CD14-positive monocyte (primary cell): Measurements from ENCODE around the gene EPOP. TPM values are rescaled to one million over a fixed set of nuclear protein-coding genes. Genes with fewer than 3 reads are reported as not detected.
A peak's percentile ranks its signal among the peaks of the same experiment; 100 is the strongest.

Source experiments
- DNase-seq, 3 donors: peaks; one replicate each; pipeline ENCODE4 v3.0.0-alpha.2; 2011 to 2022
- H2AFZ ChIP-seq: 2 replicates; pipeline ENCODE4 v1.6.0; 2012; ENCODE audit warnings: mild to moderate bottlenecking, low read depth, low read length, inconsistent platforms; ENCODE audit not compliant: insufficient read depth, poor library complexity, severe bottlenecking
- H3K27ac ChIP-seq, 2 donors: 1 replicate in 1 of 2; 2 replicates in 1 of 2; pipeline ENCODE4 v1.5.1; 2012 to 2013; ENCODE audit warnings: low read length in 2 of 2, control low read depth in 1 of 2, inconsistent platforms in 1 of 2, low read depth in 1 of 2, mild to moderate bottlenecking in 1 of 2
- H3K27me3 ChIP-seq, 2 donors: one replicate each; pipeline versions ENCODE4 v1.6.0 to v1.6.1; 2011 to 2013; ENCODE audit warnings: low read length in 2 of 2; ENCODE audit not compliant: control insufficient read depth in 2 of 2, insufficient read depth in 2 of 2
- H3K36me3 ChIP-seq, 2 donors: replicated peaks in 1 of 2; 1 replicate in 1 of 2; 2 replicates in 1 of 2; pipeline versions ENCODE4 v1.5.1 to v1.6.1; 2012 to 2013; ENCODE audit warnings: low read length in 2 of 2, control low read depth in 1 of 2, inconsistent platforms in 1 of 2, mild to moderate bottlenecking in 1 of 2; ENCODE audit not compliant: insufficient read depth in 2 of 2, control insufficient read depth in 1 of 2
- H3K4me1 ChIP-seq, 2 donors: 1 replicate in 1 of 2; 2 replicates in 1 of 2; pipeline versions ENCODE4 v1.5.1 to v1.6.1; 2012 to 2013; ENCODE audit warnings: low read length in 2 of 2, control low read depth in 1 of 2, inconsistent platforms in 1 of 2, mild to moderate bottlenecking in 1 of 2, moderate library complexity in 1 of 2; ENCODE audit not compliant: insufficient read depth in 2 of 2, control insufficient read depth in 1 of 2
- H3K4me2 ChIP-seq: replicated peaks from 2 replicates; pipeline ENCODE3; 2012; ENCODE audit warnings: low read length, moderate library complexity, mild to moderate bottlenecking; ENCODE audit not compliant: poor library complexity, severe bottlenecking; ENCODE audit errors: extremely low read depth
- H3K4me3 ChIP-seq, 3 experiments: fragments of 200-600 bp in 1 of 3; sonication (generic) in 1 of 3; replicated peaks in 1 of 3; 1 replicate in 2 of 3; 2 replicates in 1 of 3; pipeline ENCODE4 v1.5.1; 2011 to 2013; ENCODE audit warnings: low read length in 3 of 3, mild to moderate bottlenecking in 3 of 3, control low read depth in 2 of 3, low read depth in 2 of 3, inconsistent platforms in 1 of 3, moderate library complexity in 1 of 3
- H3K79me2 ChIP-seq: 2 replicates; pipeline ENCODE4 v1.6.0; 2012; ENCODE audit warnings: mild to moderate bottlenecking, control low read depth, inconsistent platforms, low read length, moderate library complexity; ENCODE audit not compliant: insufficient read depth
- H3K9ac ChIP-seq: 2 replicates; pipeline ENCODE4 v1.6.0; 2017; ENCODE audit warnings: low read length, mild to moderate bottlenecking; ENCODE audit not compliant: insufficient read depth, poor library complexity, severe bottlenecking
- H3K9me3 ChIP-seq, 2 donors: replicated peaks in 1 of 2; 1 replicate in 1 of 2; 2 replicates in 1 of 2; pipeline versions ENCODE4 v1.5.1 to v1.6.1; 2012 to 2013; ENCODE audit warnings: low read length in 2 of 2, control low read depth in 1 of 2; ENCODE audit not compliant: control insufficient read depth in 1 of 2, insufficient read depth in 1 of 2
- H4K20me1 ChIP-seq: 2 replicates; pipeline ENCODE4 v1.6.0; 2012; ENCODE audit warnings: mild to moderate bottlenecking, low read length, control low read depth, moderate library complexity; ENCODE audit not compliant: insufficient read depth
- H3K27ac Mint-ChIP-seq, 7 donors: one replicate each; pipeline ENCODE4 v1.8.0; 2020; ENCODE audit warnings: mild to moderate bottlenecking in 7 of 7, mixed read lengths in 7 of 7, moderate library complexity in 6 of 7, inconsistent platforms in 2 of 7
- H3K27me3 Mint-ChIP-seq, 3 donors: one replicate each; pipeline ENCODE4 v1.8.0; 2021 to 2022; ENCODE audit warnings: low read depth in 3 of 3, mild to moderate bottlenecking in 3 of 3, mixed read lengths in 3 of 3, moderate library complexity in 3 of 3, inconsistent platforms in 1 of 3
- H3K36me3 Mint-ChIP-seq, 2 donors: one replicate each; pipeline ENCODE4 v1.8.0; 2020; ENCODE audit warnings: mixed read lengths in 2 of 2, inconsistent platforms in 1 of 2, mild to moderate bottlenecking in 1 of 2
- H3K4me1 Mint-ChIP-seq: one replicate; pipeline ENCODE4 v1.8.0; 2020; ENCODE audit warnings: mild to moderate bottlenecking, mixed read lengths
- H3K4me3 Mint-ChIP-seq, 2 donors: one replicate each; pipeline ENCODE4 v1.8.0; 2020; ENCODE audit warnings: mild to moderate bottlenecking in 2 of 2, mixed read lengths in 2 of 2, moderate library complexity in 1 of 2
- H3K9me3 Mint-ChIP-seq, 7 donors: one replicate each; pipeline ENCODE4 v1.8.0; 2020 to 2022; ENCODE audit warnings: mixed read lengths in 7 of 7, mild to moderate bottlenecking in 6 of 7, moderate library complexity in 6 of 7, inconsistent platforms in 2 of 7
- CTCF ChIP-seq: fragments of 200-600 bp; IDR thresholded peaks from one replicate; pipeline ENCODE4 v1.8.0; 2022; ENCODE audit warnings: antibody characterized with exemption, mild to moderate bottlenecking
- WGBS: methylation state at CpG from one replicate; pipeline ENCODE4 v1.1.5; 2013; ENCODE audit warnings: missing lambda C conversion rate; ENCODE audit not compliant: insufficient coverage; 5-methylcytosine and 5-hydroxymethylcytosine counted together
- intact Hi-C, 2 donors: fragments of 100-400 bp; cut with micrococcal nuclease; formaldehyde crosslinking; loops; one replicate each; pipeline versions ENCODE4 v1.15.0 to v1.15.1; 2023
- polyA plus RNA-seq, 3 donors: library from polyadenylated mRNA; depleted of rRNA in 1 of 3; unstranded in 2 of 3; stranded (reverse) in 1 of 3; fragments of 300-500 nt in 2 of 3; fragments of >200 nt in 1 of 3; fragmentation: Illumina TruSeq in 2 of 3; gene quantifications; 1 replicate in 2 of 3; 2 replicates in 1 of 3; pipeline ENCODE4 v1.2.3, GENCODE V29; 2012 to 2021

Gene EPOP
- polyA plus RNA-seq, 3 donors, result 0.63 TPM; not detected in 2

- TF ChIP-seq CTCF, result no peak
- Histone ChIP-seq H4K20me1 (no peaks in the 10 kb centered on the region), H3K9ac (no peak overlapping the region), H3K4me2 (no peak overlapping the region), H3K79me2 (no peaks in the 10 kb centered on the region), H3K9me3 (no peaks in the 10 kb centered on the region), H2AFZ (no peak overlapping the region), H3K4me1 (peaks cover 7 to 9% of the 10 kb centered on the region in 2 donors), H3K27me3 (no peaks in the 10 kb centered on the region), H3K36me3 (no peaks in the 10 kb centered on the region), H3K4me3 (no peak overlapping the region), H3K27ac (no peak overlapping the region)
- intact Hi-C loops, result no loop called here
- DNase-seq, result no peak
- 80% methylated on average over 1 of the region's 4 CpGs for WGBS
- Mint-ChIP-seq H3K27me3 (peaks cover 1 to 6% (median 4%) of the 10 kb centered on the region in 3 donors), H3K4me1 (peaks cover 9% of the 10 kb centered on the region), H3K27ac (no peak overlapping the region), H3K36me3 (peaks cover 0 to 2% of the 10 kb centered on the region in 2 donors), H3K9me3 (peaks cover 0 to 2% (median 0%) of the 10 kb centered on the region in 7 donors), H3K4me3 (no peak overlapping the region)
These were observed 15.6 kb upstream of the EPOP start for GRCh38 chr17:38690386-38690785.

- H3K9me3 ChIP-seq, result no peaks in the 10 kb centered on the region
- H3K4me2 ChIP-seq, result no peak overlapping the region
- TF ChIP-seq CTCF, result no peak
- peaks cover 0 to 2% (median 0%) of the 10 kb centered on the region in 7 donors for H3K9me3 Mint-ChIP-seq
- WGBS, result 94% methylated on average over 5 of the region's 5 CpGs
- no peak overlapping the region for H3K4me3 ChIP-seq
- no peaks in the 10 kb centered on the region for H4K20me1 ChIP-seq
- H3K36me3 Mint-ChIP-seq, result peaks cover 0 to 2% of the 10 kb centered on the region in 2 donors
- no peaks in the 10 kb centered on the region for H3K79me2 ChIP-seq
- H3K4me3 Mint-ChIP-seq, result no peak overlapping the region
- H3K4me1 ChIP-seq, result peaks cover 14 to 16% of the 10 kb centered on the region in 2 donors
- no peak for DNase-seq
- peaks cover 6 to 7% (median 6%) of the 10 kb centered on the region in 3 donors for H3K27me3 Mint-ChIP-seq
- H3K4me1 Mint-ChIP-seq, result peaks cover 14% of the 10 kb centered on the region
- H3K27ac ChIP-seq, result no peak overlapping the region
- H3K9ac ChIP-seq, result no peak overlapping the region
- intact Hi-C loops, result no loop called here
- no peak overlapping the region for H2AFZ ChIP-seq
- H3K36me3 ChIP-seq, result no peaks in the 10 kb centered on the region
- H3K27me3 ChIP-seq, result no peaks in the 10 kb centered on the region
- peak overlapping the region in 1 of 7 donors; percentile 54 for H3K27ac Mint-ChIP-seq
These were observed 12.5 kb upstream of the EPOP start for GRCh38 chr17:38687286-38687685.
